ENCODE results near the gene DGKI. TPM values are rescaled to one million over a fixed set of nuclear protein-coding genes. Genes with fewer than 3 reads are reported as not detected.

DGKI gene
- total RNA-seq, 4 donors from 2014 or later, result 45.1 to 71.0 (median 48.7) TPM

DNA sequence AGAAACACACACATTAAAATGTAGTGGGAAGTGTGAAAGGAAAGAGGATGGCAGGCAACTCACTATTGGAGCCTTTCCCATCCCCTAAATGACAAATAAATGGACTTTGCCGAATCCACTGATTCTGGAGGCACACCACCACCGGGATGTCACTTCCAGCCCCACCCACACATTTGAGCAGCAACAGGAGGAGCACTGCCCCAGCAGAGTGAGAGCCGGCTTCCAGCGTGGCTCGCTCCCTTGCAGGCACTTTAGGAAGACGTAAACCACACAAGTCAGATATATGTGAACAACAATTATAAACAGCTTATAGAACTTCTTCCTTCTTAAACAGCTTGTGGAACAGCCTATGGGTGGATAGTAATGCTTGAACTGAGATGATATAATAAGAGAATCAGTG lies 191.0 kb downstream of the DGKI start:
- TF ChIP-seq, protein P1, sequence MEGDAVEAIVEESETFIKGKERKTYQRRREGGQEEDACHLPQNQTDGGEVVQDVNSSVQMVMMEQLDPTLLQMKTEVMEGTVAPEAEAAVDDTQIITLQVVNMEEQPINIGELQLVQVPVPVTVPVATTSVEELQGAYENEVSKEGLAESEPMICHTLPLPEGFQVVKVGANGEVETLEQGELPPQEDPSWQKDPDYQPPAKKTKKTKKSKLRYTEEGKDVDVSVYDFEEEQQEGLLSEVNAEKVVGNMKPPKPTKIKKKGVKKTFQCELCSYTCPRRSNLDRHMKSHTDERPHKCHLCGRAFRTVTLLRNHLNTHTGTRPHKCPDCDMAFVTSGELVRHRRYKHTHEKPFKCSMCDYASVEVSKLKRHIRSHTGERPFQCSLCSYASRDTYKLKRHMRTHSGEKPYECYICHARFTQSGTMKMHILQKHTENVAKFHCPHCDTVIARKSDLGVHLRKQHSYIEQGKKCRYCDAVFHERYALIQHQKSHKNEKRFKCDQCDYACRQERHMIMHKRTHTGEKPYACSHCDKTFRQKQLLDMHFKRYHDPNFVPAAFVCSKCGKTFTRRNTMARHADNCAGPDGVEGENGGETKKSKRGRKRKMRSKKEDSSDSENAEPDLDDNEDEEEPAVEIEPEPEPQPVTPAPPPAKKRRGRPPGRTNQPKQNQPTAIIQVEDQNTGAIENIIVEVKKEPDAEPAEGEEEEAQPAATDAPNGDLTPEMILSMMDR (IDR thresholded peaks at IDR 0.05), result no peak
- TF ChIP-seq POLR2A (IDR thresholded peaks at IDR 0.05), result no peak
- peaks cover 16 to 23% of the 10 kb centered on the region in 2 donors for H3K4me1 ChIP-seq
- no peak for DNase-seq
- no peaks in the 10 kb centered on the region for H3K9me3 ChIP-seq
- no peaks in the 10 kb centered on the region for H3K36me3 ChIP-seq
- H3K27ac ChIP-seq, result no peak overlapping the region
- intact Hi-C loops (cut with DNase I), result loop anchor here (5.0 to 10.0 kb wide), 2 partner anchors 241 to 359 kb away; no protein-coding TSS in a partner anchor
- WGBS, 2 donors, result 71 to 77% methylated on average over 6 of the region's 6 CpGs
- no peak overlapping the region for H3K4me3 ChIP-seq (replicated peaks in 1 of 3)
- no peaks in the 10 kb centered on the region for H3K27me3 ChIP-seq

DNA sequence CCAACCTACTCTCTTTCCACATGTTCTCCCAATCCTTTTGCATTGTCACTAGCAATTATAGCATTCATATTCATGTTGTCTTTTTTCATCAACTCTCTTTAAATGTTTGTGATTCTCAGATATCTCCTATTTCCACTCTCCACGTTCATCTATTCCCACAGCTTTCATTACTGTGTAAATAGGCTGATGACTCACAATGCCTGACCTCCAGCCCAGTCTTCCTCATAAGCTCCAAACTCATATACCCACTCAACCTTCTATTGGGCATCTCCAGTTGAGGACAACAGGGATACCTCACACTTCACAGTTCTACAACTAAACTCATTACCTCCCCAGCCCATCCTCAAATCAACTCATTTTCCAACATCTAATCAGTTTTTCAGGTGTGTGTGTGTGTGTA lies 194.1 kb downstream of the DGKI start:
- 59 to 78% methylated on average over 1 of the region's 1 CpG for WGBS, 2 donors
- Histone ChIP-seq H3K9me3 (no peaks in the 10 kb centered on the region), H3K36me3 (no peaks in the 10 kb centered on the region), H3K4me1 (peaks cover 14 to 18% of the 10 kb centered on the region in 2 donors), H3K27ac (no peak overlapping the region), H3K4me3 (replicated peaks in 1 of 3) (no peak overlapping the region), H3K27me3 (no peaks in the 10 kb centered on the region)
- TF ChIP-seq, protein P1 (IDR thresholded peaks at IDR 0.05), result no peak
- TF ChIP-seq POLR2A (IDR thresholded peaks at IDR 0.05), result no peak
- intact Hi-C loops (cut with DNase I), result loop anchor here (5.0 to 10.0 kb wide), 2 partner anchors 235 to 362 kb away; no protein-coding TSS in a partner anchor
- no peak for DNase-seq

DNA sequence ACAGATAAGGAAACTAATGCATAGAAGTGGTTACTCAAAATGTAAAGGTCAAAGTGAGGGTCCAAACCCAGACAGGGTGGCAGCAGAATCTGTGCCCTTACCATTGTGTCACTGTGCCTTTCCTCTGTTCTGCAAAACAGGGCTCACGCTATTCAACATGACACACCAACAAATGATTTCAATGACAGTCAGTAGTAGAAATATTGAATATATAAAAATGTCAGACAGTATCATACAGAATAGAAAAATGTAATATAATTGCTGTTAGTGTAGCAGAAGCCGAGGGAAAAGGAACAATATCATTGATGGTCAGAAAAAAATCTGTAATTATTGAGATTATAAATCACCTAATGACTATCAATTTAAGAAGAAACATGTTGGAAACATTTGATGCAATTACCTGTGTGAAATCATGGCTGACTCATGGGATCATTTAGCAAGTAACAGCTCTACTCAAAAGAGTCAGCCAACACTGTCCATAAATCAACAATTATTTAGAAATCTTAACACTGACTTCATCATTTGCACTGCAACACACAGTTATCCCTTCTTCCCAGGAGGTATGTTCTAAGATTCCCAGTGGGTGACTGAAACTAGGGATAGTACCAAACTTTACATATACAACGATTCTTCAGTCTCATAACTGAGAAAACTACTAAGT lies 198.7 kb downstream of the DGKI start:
- Histone ChIP-seq H3K4me3 (replicated peaks in 1 of 3) (no peak overlapping the region), H3K27me3 (no peaks in the 10 kb centered on the region), H3K9me3 (no peaks in the 10 kb centered on the region), H3K36me3 (no peaks in the 10 kb centered on the region), H3K27ac (no peak overlapping the region), H3K4me1 (no peaks in the 10 kb centered on the region)
- TF ChIP-seq, protein P1 (IDR thresholded peaks at IDR 0.05), result no peak
- no peak for TF ChIP-seq POLR2A (IDR thresholded peaks at IDR 0.05)
- DNase-seq, result no peak
- 93 to 96% methylated on average over 3 of the region's 3 CpGs for WGBS, 2 donors
- intact Hi-C loops (cut with DNase I), result no loop called here

DNA sequence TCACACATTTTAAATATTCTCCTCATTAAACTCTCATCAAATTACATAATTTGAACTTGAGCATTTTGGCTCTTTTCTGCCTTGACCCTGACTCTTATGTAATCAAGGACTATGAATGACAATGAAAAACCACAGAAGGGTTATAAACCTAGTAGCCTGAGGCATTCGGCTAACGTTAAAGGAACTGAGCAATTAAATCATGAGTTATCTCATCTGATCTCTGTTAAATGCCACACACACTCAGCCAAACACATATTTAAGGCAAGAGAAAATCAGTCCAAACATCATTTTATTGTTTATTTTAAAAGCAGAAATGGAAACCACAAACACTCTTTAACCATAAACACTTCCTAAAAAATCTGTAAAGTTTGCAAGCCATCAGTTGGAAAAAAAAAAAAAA lies 204.3 kb downstream of the DGKI start:
- no peaks in the 10 kb centered on the region for H3K4me1 ChIP-seq
- TF ChIP-seq, protein P1 (IDR thresholded peaks at IDR 0.05), result no peak
- no peak for TF ChIP-seq POLR2A (IDR thresholded peaks at IDR 0.05)
- H3K27ac ChIP-seq, result no peak overlapping the region
- no peaks in the 10 kb centered on the region for H3K36me3 ChIP-seq
- intact Hi-C loops (cut with DNase I), result no loop called here
- H3K27me3 ChIP-seq, result no peaks in the 10 kb centered on the region
- 68 to 78% methylated on average over 2 of the region's 2 CpGs for WGBS, 2 donors
- no peak for DNase-seq
- H3K4me3 ChIP-seq (replicated peaks in 1 of 3), result no peak overlapping the region
- H3K9me3 ChIP-seq, result no peaks in the 10 kb centered on the region

DNA sequence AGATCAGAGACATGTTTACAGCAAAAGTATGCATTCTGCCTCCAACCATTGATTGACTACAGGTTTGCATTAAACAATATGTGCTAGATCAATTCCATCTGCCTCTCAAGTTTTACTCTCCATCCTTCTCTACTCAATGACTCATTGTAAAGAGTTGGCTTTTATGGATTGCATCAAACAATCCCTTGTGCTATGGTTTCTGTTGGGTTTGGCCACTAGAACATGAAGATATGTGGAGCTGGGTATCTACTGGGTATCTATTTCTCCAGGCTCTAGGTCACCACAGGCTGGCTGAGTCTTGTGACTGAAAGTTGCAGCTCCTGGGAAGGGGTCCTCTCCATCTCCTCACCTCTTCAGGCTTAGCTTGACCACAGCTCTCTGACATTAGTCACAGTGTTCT lies 204.7 kb downstream of the DGKI start:
- intact Hi-C loops (cut with DNase I), result no loop called here
- Histone ChIP-seq H3K27me3 (no peaks in the 10 kb centered on the region), H3K27ac (no peak overlapping the region), H3K4me3 (replicated peaks in 1 of 3) (no peak overlapping the region), H3K36me3 (no peaks in the 10 kb centered on the region), H3K9me3 (no peaks in the 10 kb centered on the region), H3K4me1 (no peaks in the 10 kb centered on the region)
- DNase-seq, result no peak
- no peak for TF ChIP-seq POLR2A (IDR thresholded peaks at IDR 0.05)
- TF ChIP-seq, protein P1 (IDR thresholded peaks at IDR 0.05), result no peak

Data from thyroid gland (tissue), 4 donors.